ENCODE measurements around the gene GUCD1.
"Not testable (repeated sequence)": the region's sequence is repeated elsewhere in the genome, so short reads cannot be mapped to it uniquely, and the experiment has no call there.

The GUCD1 gene

GRCh38 chr22:24554313-24555164 is at the start of gene GUCD1:
Gene GUCD1 (minus strand): TSS chr22:24555138. CDS start chr22:24554991, 147 bp downstream.
- DNase-seq = peak; percentile 26

DNA sequence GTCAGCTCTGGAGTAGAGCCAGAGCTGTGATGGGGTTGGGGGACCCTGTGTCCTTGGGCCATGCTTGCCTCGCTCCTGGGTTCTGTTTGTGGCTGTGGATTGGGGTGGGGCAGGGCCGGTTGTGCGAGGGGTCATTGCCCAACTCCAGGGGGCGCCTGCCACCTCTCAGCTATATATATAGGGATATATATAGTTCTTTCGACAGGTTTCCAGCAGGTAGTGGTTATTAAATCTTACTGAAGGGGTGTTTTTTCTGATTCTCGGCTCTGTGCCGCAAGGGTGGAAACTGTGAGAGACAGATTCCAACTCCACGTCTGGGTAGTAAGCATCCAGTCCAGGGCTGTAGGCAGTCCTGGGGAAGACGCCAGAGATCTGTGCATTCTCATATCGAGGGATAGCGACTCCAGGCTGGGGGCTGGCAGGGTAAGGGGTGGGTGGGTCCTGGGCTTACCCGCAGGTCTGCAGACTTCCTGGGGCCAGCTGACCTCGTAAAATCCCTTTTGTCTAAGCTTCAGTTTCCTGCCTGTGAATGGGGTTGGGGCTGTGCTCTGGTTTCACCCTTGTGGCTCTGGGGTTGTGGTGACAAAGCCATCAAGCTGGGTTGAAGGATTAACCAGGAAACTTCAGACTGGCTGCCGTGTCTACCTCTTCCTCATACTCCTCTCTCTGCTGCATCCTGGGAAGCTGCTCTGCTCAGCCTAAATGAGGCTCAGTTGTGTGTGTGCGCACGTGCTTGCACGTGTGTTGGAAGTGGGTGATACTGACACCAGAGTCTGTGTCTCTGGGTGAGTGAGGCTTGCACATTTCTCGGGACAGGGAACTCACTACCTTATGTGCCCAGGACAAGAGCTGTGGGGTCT is 49.1 kb upstream of the GUCD1 start:
- peak; percentile 16 for DNase-seq

DNA sequence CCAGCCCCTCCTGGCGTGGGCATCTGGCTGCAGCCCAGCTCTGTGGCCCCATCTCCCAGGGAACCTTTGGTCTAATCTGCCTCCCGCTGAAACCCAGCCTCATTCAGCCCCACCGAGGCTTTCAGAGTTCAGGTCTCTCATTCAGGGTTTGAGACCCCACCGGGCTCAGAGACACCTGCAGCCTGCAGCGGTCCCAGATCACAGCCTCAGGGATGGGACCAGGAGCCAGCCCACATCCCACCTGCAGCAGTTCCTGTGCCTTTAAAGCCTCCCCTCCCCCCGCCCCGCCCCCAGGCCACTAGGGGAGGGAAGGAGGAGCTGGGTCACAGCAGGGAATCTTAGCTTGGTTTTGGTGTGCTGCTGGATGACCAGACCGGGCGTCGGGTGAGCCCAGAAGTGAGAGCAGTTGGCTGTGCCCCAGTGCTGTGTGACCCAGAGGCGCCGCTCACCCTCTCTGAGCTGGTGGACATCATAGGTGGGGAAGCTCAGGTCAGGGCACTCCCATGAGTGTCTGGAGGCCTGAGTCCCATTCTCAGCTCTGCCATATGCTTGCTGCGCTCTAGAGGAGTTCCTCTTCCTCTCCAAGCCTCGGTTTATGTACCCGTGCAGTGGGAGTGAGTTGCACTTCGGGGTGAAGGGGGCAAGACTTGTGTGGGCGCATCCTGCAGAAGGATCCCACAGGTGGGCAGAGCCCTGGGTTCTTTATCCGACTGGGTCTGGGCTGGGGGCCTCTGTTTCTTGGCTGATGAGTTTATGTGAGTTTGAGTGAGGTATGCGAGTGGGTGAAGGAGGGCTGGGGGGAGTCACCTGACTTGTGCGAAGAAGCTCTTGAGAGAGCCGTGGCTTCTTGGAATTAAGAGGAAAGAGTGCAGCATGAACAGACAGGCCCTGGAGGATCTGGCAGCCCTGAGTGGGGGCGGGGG is 48.2 kb upstream of the GUCD1 start, which contains the start of gene GGT1:
Gene GGT1, plus strand, starts transcription at position 347 of the 923 bp plus-strand sequence. CDS start 7,889 bp downstream, outside the sequence.
- DNase-seq = not testable (repeated sequence)

DNA sequence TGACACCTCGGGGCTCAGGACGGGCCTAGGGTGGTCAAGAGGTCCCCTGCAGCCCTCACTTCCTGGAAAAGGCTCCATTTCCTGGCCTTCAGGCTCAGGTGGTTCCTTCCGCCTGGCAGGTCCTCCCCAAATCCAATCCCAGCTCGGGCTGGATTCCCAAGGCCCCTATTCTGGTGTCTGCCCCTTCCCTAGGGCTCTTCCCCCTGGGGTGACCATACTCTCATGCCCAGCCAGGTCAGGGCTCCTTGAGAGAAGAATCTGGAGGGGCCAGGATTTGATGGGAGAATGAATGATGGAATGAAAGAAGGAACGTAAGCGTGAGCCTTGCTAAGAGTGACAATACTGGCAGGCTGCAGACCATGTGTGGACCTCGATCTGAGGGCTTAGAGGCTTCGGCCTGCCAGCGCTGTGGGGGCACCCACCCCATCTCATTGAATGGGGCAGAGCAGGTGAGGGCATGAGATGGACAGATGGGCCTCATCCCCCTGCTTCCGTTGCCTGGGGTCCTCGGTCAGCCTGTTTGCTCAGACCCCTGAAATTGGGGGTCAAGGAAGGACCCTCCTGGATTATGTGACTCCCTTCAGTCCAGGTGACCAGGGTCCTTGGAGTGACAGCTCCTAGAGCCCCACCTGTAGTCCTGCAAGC is 47.3 kb upstream of the GUCD1 start:
- DNase-seq = not testable (repeated sequence)

DNA sequence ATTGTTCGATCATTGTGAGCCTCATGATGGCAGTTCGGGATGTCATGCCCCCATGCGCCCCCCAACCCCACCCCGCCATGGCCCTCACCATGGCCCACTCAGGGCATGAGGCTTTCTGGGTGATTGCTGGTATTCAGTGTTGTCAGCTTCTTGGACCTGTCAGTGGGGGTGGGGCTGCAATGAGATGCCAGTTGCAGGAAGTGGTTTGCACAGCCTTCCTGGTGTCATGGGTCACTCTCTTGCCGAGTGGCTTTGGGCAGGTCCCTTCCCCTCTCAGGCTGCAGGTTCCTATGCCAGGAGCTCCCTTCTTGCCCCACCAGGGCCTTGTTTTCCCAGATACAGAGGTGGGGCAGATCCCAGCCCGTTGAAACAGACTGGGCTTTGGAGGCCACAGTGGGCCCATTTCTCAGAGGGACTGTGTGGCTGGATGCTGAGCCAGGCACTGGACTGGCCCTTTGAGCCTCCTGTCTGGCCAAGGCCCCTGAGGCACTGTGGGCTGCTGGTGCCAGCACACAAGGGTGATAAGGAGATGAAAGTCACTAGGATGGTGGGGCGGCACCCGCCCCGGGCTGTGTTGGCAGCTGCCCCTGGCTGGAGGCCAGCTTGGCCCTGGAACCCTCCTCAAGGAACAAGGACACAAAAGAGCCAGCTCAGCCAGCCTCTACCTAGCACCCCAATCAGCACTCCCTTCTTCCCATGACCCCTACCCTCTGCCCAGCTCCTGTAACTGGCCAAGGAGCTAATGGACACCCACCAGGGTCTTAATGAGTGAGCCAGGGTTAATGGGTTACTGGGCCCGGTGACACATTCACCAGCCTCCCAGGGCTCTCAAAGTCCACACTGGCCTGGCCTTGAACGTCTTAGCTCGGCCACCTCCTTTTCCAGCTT is 46.5 kb upstream of the GUCD1 start:
- peak; percentile 11 for DNase-seq

DNA sequence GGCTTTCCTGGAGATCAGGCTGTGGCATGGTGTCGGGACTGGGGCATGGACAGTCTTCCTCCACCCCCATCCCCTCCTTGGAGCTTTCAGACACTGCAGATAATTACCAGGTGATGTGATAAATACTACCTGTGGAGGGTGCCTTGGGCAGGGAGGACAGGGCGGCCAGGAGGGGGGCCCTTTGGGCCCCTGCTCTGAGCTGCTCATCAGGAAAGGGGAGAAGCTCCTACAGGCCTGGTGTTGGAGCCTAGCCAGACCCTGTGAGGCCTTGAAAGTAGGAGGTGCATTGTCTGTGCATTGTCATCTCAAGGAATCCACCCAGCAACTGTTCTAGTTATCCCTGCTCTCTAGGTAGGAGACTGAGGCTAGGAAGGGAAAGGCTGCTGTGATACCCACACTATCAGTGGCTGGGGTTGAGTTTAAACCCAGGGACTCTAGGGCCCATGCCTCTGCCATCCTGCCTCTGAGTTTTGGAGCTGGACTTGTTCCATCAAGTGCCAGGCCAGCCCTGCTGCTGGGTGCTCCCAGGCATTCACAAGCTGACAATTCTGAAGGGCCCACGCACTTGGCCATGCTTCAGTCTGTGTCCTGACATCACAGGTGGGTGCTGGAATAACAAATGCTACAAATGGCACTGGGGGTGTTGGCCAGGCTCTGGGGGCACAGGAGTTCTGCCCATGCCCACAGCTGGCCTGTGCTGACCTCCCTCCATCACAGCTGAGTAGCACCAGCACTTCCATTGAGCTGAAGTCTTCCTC is 45.2 kb upstream of the GUCD1 start:
- DNase-seq = not testable (repeated sequence)

DNA sequence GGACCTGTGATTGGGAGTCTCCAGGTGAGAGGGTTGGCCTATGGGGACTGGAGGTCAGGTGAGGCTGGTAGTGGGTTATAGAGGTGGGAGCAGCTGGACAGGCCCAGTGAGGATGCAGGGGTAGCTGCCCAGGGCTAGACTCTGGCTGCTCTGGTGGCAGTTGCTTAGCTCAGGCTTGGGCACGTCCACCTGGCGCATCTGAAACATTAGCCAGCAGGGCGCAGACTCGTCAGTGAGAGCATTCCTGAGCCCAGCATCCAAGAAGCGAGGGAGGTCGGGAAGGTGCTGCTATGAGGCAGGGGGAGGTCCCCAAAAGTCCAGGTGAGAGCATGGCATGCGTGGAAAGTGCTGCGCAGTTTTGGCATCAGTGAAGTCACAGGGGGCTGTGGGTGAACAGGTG is 44.6 kb upstream of the GUCD1 start:
- no peak for DNase-seq

- not testable (repeated sequence) for DNase-seq
Measured at GRCh38 chr22:24597076-24597475, 42.1 kb upstream of the GUCD1 start.

GRCh38 chr22:24595863-24596262 is 40.9 kb upstream of the GUCD1 start:
- no peak for DNase-seq

GRCh38 chr22:24595228-24595627 is 40.3 kb upstream of the GUCD1 start:
- no peak for DNase-seq

GRCh38 chr22:24594569-24595120 is 39.7 kb upstream of the GUCD1 start:
- no peak for DNase-seq

- no peak for DNase-seq
Measured at GRCh38 chr22:24593836-24594568, 39.1 kb upstream of the GUCD1 start.

- not testable (repeated sequence) for DNase-seq
Measured at GRCh38 chr22:24593559-24593835, 38.6 kb upstream of the GUCD1 start.

GRCh38 chr22:24592851-24593558 is 38.1 kb upstream of the GUCD1 start, which contains the start of gene LRRC75B:
Gene LRRC75B (minus strand): TSS chr22:24593073. CDS start chr22:24593039, 34 bp downstream.
- DNase-seq = peak; percentile 12

- DNase-seq = no peak
Measured at GRCh38 chr22:24592058-24592850, 37.3 kb upstream of the GUCD1 start.

- no peak for DNase-seq
Measured at GRCh38 chr22:24591286-24591830, 36.4 kb upstream of the GUCD1 start.

- no peak for DNase-seq
Measured at GRCh38 chr22:24590596-24591173, 35.7 kb upstream of the GUCD1 start.
